Activated naive CD8-positive, alpha-beta T cell treated with anti-CD3 and anti-CD28 coated beads, Interleukin-2, amount 10 ng/mL, durations not matched to agents 7 days and 5 days (primary cell): ENCODE measurements around the gene SNPH. TPM values are rescaled to one million over a fixed set of nuclear protein-coding genes. Genes with fewer than 3 reads are reported as not detected.
"Not testable (repeated sequence)": the region's sequence is repeated elsewhere in the genome, so short reads cannot be mapped to it uniquely, and the experiment has no call there.

Experiments used
- ATAC-seq: fragments of 150-1000 bp; cut with Tn5 transposase; one replicate; pipeline ENCODE4 v1.10.0; 2021; ENCODE audit warnings: low read depth, moderate library complexity
- POLR2A ChIA-PET: fragments of 350-600 bp; sonication (Branson Sonifier 250); formaldehyde crosslinking; loops from one replicate; lab custom pipeline; 2021; ENCODE audit warnings: antibody characterized with exemption; lab: Charles Lee
- DNase-seq: peaks from one replicate; pipeline ENCODE4 v3.0.0; 2021
- H3K27ac Mint-ChIP-seq: one replicate; pipeline ENCODE4 v1.8.0; 2022; ENCODE audit warnings: mild to moderate bottlenecking, mixed read lengths
- H3K27me3 Mint-ChIP-seq: one replicate; pipeline ENCODE4 v1.8.0; 2022; ENCODE audit warnings: mild to moderate bottlenecking, moderate library complexity, mixed read lengths
- H3K36me3 Mint-ChIP-seq: one replicate; pipeline ENCODE4 v1.8.0; 2021; ENCODE audit warnings: mild to moderate bottlenecking, mixed read lengths
- H3K4me1 Mint-ChIP-seq: one replicate; pipeline ENCODE4 v1.8.0; 2021; ENCODE audit warnings: mixed read lengths
- H3K4me3 Mint-ChIP-seq: one replicate; pipeline ENCODE4 v1.8.0; 2022; ENCODE audit warnings: mild to moderate bottlenecking, moderate library complexity, mixed read lengths
- H3K9me3 Mint-ChIP-seq: one replicate; pipeline ENCODE4 v1.8.0; 2021; ENCODE audit warnings: mixed read lengths
- total RNA-seq, 2 experiments: library from RNA; stranded (reverse); gene quantifications; one replicate each; pipeline ENCODE4 v1.2.3, GENCODE V29; 2021

Gene SNPH
- total RNA-seq, 2 experiments from 2014 or later, result 8.8 to 9.7 TPM

DNA sequence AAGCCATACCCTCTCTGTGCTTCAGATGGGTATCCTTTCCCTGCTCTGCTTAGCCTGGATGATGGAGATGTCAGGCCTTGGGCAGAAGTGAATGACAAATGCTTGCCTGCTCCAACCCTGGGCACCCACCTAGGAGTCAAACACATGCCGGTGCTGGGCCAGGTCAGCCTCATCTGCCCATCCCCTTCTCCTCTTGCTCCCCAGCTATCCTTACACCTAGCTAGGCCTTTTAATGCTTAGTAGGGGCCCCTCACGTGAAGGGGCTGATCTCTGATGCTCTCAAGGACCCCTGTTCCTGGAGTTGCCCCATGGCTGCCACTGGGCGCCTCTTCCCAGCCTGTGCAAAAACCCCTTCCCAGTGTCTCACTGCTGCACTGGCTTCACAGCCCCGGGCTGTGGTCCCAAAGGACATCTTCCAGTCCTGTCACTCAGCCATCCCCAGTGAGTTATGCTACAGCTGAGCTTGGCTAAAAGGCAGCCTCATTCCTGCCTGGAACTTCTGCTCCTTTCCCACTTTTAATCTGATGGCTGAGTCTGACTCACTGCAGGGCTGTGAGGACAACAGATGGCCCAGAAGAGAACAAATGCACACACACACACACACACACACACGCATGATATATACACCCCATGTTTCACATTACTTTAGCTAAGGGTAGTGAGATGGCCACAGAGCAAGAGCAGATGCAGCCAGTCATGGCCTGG lies 75.6 kb downstream of the SNPH start:
- Mint-ChIP-seq H3K27ac (no peak overlapping the region), H3K9me3 (no peaks in the 10 kb centered on the region), H3K27me3 (no peaks in the 10 kb centered on the region), H3K4me3 (no peak overlapping the region), H3K4me1 (peaks cover 30% of the 10 kb centered on the region), H3K36me3 (peaks cover 7% of the 10 kb centered on the region)
- no peak for ATAC-seq
- no peak for DNase-seq
- POLR2A ChIA-PET, result no interaction called here

DNA sequence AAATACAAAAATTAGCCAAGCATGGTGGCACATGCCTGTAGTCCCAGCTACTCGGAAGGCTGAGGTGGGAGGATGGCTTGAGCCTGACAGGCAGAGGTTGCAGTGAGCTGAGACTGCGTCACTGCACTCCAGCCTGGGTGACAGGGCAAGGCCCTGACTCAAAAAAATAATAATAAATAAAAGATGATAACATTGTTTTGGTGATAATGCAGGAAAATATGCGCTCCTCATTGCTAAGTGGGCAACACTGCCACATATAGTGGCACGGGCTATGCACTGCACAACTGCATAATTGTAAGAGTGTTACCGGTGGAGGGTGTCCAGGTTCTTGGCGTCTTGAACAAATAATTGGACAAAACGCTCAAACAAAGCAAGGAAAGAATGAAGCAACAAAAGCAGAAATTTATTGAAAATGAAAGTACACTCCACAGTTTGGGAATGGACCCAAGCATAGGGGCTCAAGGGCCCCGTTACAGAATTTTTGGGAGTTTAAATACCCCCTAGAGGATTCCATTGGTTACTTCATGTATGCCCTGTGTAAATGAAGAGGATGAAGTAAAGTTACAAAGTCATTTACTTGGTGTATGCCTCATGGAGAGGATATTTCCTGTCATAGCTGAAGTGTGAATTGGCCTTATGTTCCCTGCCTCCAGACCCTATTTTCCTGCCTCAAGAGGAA lies 77.5 kb downstream of the SNPH start:
- not testable (repeated sequence) for H3K27ac Mint-ChIP-seq, H3K27me3 Mint-ChIP-seq, H3K4me3 Mint-ChIP-seq, DNase-seq, H3K9me3 Mint-ChIP-seq, ATAC-seq
- Mint-ChIP-seq H3K4me1 (peaks cover 34% of the 10 kb centered on the region), H3K36me3 (peaks cover 17% of the 10 kb centered on the region)
- POLR2A ChIA-PET, result interaction anchor here (0.9 to 3.0 kb wide), 3 partner anchors 7 to 18 kb away, joined by 3 to 13 read pairs (median 11); no protein-coding TSS in a partner anchor

DNA sequence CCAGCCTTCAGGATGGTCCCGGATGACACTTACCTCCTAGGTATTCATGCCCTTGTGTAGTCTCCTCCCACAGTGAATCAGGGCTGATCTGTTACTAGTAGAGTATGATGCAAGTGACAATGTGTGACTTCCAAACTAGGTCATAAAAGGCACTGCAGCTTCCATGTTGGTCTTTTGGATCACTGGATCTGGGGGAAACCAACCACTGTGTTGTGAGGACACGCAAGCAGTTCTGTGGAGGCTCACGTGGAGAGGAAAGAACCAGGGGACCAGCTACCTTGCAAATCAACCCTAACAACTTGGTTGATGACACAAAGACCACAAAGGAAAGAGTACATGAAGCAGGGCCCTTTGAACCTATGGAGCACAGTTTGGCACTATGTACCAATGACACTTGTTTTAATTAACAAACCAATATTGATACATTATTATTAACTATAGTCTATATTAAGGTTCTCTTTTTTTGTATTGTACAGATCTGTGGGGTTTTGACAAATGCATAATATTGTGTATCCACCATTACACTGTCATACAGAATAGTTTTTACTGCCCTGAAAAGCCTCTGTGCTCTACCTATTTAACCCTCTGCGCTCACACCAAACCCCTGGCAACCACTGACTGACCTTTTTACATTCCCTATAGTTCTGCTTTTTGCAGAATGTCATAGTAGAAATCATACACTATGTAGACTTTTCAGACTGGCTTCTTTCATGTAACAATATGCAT lies 79.1 kb downstream of the SNPH start:
- DNase-seq, result no peak
- ATAC-seq, result peak; percentile 73
- Mint-ChIP-seq H3K36me3 (peaks cover 26% of the 10 kb centered on the region), H3K4me3 (peak overlapping the region; percentile 50), H3K9me3 (peaks cover 8% of the 10 kb centered on the region), H3K4me1 (peaks cover 35% of the 10 kb centered on the region), H3K27ac (peak overlapping the region; percentile 87), H3K27me3 (no peaks in the 10 kb centered on the region)
- POLR2A ChIA-PET, result interaction anchor here (0.8 to 3.0 kb wide), 7 partner anchors 9 to 47 kb away, joined by 3 to 13 read pairs (median 4); partner anchors contain the start of gene FKBP1A

DNA sequence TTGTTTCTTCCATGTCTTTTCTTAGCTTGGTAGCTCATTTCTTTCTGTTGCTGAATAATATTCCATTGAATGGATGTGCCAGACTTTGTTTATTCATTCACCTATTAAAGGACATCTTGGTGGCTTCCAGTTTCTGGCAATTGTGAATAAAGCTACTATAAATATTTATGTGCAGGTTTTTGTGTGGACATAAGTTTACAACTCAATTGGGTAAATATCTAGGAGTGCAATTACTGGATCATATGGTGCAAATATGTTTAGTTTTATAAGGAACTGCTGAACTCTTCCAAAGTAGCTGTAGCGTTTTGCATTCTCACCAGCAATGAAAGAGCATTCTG lies 79.6 kb downstream of the SNPH start:
- Mint-ChIP-seq H3K4me1 (peaks cover 35% of the 10 kb centered on the region), H3K4me3 (peak overlapping the region; percentile 18), H3K36me3 (peaks cover 31% of the 10 kb centered on the region), H3K27ac (peak overlapping the region; percentile 72), H3K27me3 (no peaks in the 10 kb centered on the region), H3K9me3 (peaks cover 8% of the 10 kb centered on the region)
- DNase-seq (no peak), ATAC-seq (no peak)
- POLR2A ChIA-PET, result interaction anchor here (0.7 to 3.0 kb wide), 8 partner anchors 10 to 50 kb away, joined by 3 to 13 read pairs (median 4); partner anchors contain the start of gene FKBP1A

GRCh38 chr20:1346315-1346969 lies 80.3 kb downstream of the SNPH start:
- peak overlapping the region; percentile 66 for H3K4me3 Mint-ChIP-seq

GRCh38 chr20:1353956-1354355 lies 87.9 kb downstream of the SNPH start:
- DNase-seq, result no peak
- H3K4me3 Mint-ChIP-seq, result no peak overlapping the region
- peaks cover 20% of the 10 kb centered on the region for H3K4me1 Mint-ChIP-seq
- H3K36me3 Mint-ChIP-seq, result peaks cover 70% of the 10 kb centered on the region
- H3K9me3 Mint-ChIP-seq, result peaks cover 14% of the 10 kb centered on the region
- POLR2A ChIA-PET, result interaction anchor here (1.4 kb wide), 1 partner anchor 28 kb away, joined by 3 read pairs; no protein-coding TSS in a partner anchor
- no peak for ATAC-seq
- H3K27ac Mint-ChIP-seq, result no peak overlapping the region
- no peaks in the 10 kb centered on the region for H3K27me3 Mint-ChIP-seq

More at GRCh38 chr20:1346315-1346969, 80.3 kb downstream of the SNPH start:
- peaks cover 37% of the 10 kb centered on the region for H3K36me3 Mint-ChIP-seq
- H3K27ac Mint-ChIP-seq, result peak overlapping the region; percentile 85
- H3K27me3 Mint-ChIP-seq, result no peaks in the 10 kb centered on the region
- peak; percentile 32 for ATAC-seq
- no peak for DNase-seq
- peaks cover 8% of the 10 kb centered on the region for H3K9me3 Mint-ChIP-seq
- POLR2A ChIA-PET, result interaction anchor here (0.7 to 3.0 kb wide), 5 partner anchors 12 to 49 kb away, joined by 3 to 13 read pairs (median 7); no protein-coding TSS in a partner anchor
- H3K4me1 Mint-ChIP-seq, result peaks cover 36% of the 10 kb centered on the region

GRCh38 chr20:1357921-1358671 lies 92.0 kb downstream of the SNPH start:
- peak overlapping the region; percentile 72 for H3K4me3 Mint-ChIP-seq
- peaks cover 6% of the 10 kb centered on the region for H3K9me3 Mint-ChIP-seq
- H3K4me1 Mint-ChIP-seq, result peaks cover 46% of the 10 kb centered on the region
- no peaks in the 10 kb centered on the region for H3K27me3 Mint-ChIP-seq
- DNase-seq (peak; percentile 54), ATAC-seq (peak; percentile 95)
- H3K27ac Mint-ChIP-seq, result peak overlapping the region; percentile 89
- H3K36me3 Mint-ChIP-seq, result peaks cover 75% of the 10 kb centered on the region
- POLR2A ChIA-PET, result interaction anchor here (0.6 to 1.7 kb wide), 9 partner anchors 10 to 976 kb away, joined by 3 to 9 read pairs (median 6); partner anchors contain the start of genes FAM110A and SDCBP2

Other genes starting within 250 kb of the SNPH start
- gene PSMF1, start 147.7 kb upstream of the SNPH start, total RNA-seq, result 100 to 1,000 TPM; 126 to 127 TPM
- 1 to 10 TPM; 3.5 to 4.0 TPM for gene TMEM74B, start 81.3 kb upstream of the SNPH start, total RNA-seq
- under 1 TPM; 0.25 to 0.26 TPM for gene C20orf202, start 62.8 kb upstream of the SNPH start, total RNA-seq
- under 1 TPM in 1 of 2 experiments, not detected in 1; 0.48 TPM for gene RAD21L1, start 40.2 kb upstream of the SNPH start, total RNA-seq
- gene SDCBP2, start 62.8 kb downstream of the SNPH start, total RNA-seq, result 1 to 10 TPM; 3.7 to 5.1 TPM
- gene FKBP1A, start 126.8 kb downstream of the SNPH start, total RNA-seq, result 100 to 1,000 TPM; 231 to 234 TPM
- gene NSFL1C, start 200.6 kb downstream of the SNPH start, total RNA-seq, result 10 to 100 TPM; 66.9 to 67.2 TPM
- not detected for gene SIRPB2, start 225.1 kb downstream of the SNPH start, total RNA-seq